ENCODE measurements around the gene FSTL4.

FSTL4 gene

GRCh38 chr5:133430095-133430494 lies 182.2 kb downstream of the FSTL4 start:
- TF ChIP-seq CTCF (IDR thresholded peaks at IDR 0.05; ENCODE audit: borderline replicate concordance, control extremely low read depth, extremely low read depth, insufficient read depth, missing control alignments) = no peak

GRCh38 chr5:133429046-133429445 lies 183.3 kb downstream of the FSTL4 start:
- in situ Hi-C loops (cut with MboI; ENCODE audit: low sequenced_read_pairs, unreplicated experiment) = no loop called here
- DNase-seq (ENCODE audit: low spot score) = no peak
- TF ChIP-seq CTCF (IDR thresholded peaks at IDR 0.05; ENCODE audit: borderline replicate concordance, control extremely low read depth, extremely low read depth, insufficient read depth, missing control alignments) = no peak

More at GRCh38 chr5:133430095-133430494, 182.2 kb downstream of the FSTL4 start:
- DNase-seq (ENCODE audit: low spot score) = no peak
- in situ Hi-C loops (cut with MboI; ENCODE audit: low sequenced_read_pairs, unreplicated experiment) = no loop called here

GRCh38 chr5:133428072-133428660 lies 184.2 kb downstream of the FSTL4 start:
- in situ Hi-C loops (cut with MboI; ENCODE audit: low sequenced_read_pairs, unreplicated experiment) = no loop called here

GRCh38 chr5:133427121-133427777 lies 185.1 kb downstream of the FSTL4 start:
- in situ Hi-C loops (cut with MboI; ENCODE audit: low sequenced_read_pairs, unreplicated experiment) = no loop called here
- no peak for TF ChIP-seq CTCF (IDR thresholded peaks at IDR 0.05; ENCODE audit: borderline replicate concordance, control extremely low read depth, extremely low read depth, insufficient read depth, missing control alignments)
- DNase-seq (ENCODE audit: low spot score) = no peak

More at GRCh38 chr5:133428072-133428660, 184.2 kb downstream of the FSTL4 start:
- no peak for DNase-seq (ENCODE audit: low spot score)
- TF ChIP-seq CTCF (IDR thresholded peaks at IDR 0.05; ENCODE audit: borderline replicate concordance, control extremely low read depth, extremely low read depth, insufficient read depth, missing control alignments) = no peak

GRCh38 chr5:133426264-133426663 lies 186.1 kb downstream of the FSTL4 start:
- in situ Hi-C loops (cut with MboI; ENCODE audit: low sequenced_read_pairs, unreplicated experiment) = no loop called here
- no peak for DNase-seq (ENCODE audit: low spot score)
- TF ChIP-seq CTCF (IDR thresholded peaks at IDR 0.05; ENCODE audit: borderline replicate concordance, control extremely low read depth, extremely low read depth, insufficient read depth, missing control alignments) = no peak

- DNase-seq (ENCODE audit: low spot score) = no peak
- in situ Hi-C loops (cut with MboI; ENCODE audit: low sequenced_read_pairs, unreplicated experiment) = no loop called here
- no peak for TF ChIP-seq CTCF (IDR thresholded peaks at IDR 0.05; ENCODE audit: borderline replicate concordance, control extremely low read depth, extremely low read depth, insufficient read depth, missing control alignments)
These were observed 186.6 kb downstream of the FSTL4 start for GRCh38 chr5:133425764-133426163.

Measured in GM13976 (cell line).